Hematopoietic multipotent progenitor cell (in vitro differentiated cells): ENCODE data around the gene TMCC2. TPM values are rescaled to one million over a fixed set of nuclear protein-coding genes. Genes with fewer than 3 reads are reported as not detected.
"Not testable (repeated sequence)": the region's sequence is repeated elsewhere in the genome, so short reads cannot be mapped to it uniquely, and the experiment has no call there.

Source experiments
- DNase-seq, 3 donors: peaks; one replicate each; pipeline ENCODE4 v3.0.0-alpha.2; 2011 to 2015; ENCODE audit warnings: low read depth in 2 of 3, low spot score in 2 of 3
- total RNA-seq: library from RNA; depleted of rRNA; stranded (reverse); fragments of >200 nt; gene quantifications from one replicate; pipeline ENCODE4 v1.2.3, GENCODE V29; 2012

Gene TMCC2
- total RNA-seq, 1 donor: 8.6 TPM

GRCh38 chr1:205275133-205275532, 47.4 kb downstream of the TMCC2 start:
- DNase-seq: no peak

DNA sequence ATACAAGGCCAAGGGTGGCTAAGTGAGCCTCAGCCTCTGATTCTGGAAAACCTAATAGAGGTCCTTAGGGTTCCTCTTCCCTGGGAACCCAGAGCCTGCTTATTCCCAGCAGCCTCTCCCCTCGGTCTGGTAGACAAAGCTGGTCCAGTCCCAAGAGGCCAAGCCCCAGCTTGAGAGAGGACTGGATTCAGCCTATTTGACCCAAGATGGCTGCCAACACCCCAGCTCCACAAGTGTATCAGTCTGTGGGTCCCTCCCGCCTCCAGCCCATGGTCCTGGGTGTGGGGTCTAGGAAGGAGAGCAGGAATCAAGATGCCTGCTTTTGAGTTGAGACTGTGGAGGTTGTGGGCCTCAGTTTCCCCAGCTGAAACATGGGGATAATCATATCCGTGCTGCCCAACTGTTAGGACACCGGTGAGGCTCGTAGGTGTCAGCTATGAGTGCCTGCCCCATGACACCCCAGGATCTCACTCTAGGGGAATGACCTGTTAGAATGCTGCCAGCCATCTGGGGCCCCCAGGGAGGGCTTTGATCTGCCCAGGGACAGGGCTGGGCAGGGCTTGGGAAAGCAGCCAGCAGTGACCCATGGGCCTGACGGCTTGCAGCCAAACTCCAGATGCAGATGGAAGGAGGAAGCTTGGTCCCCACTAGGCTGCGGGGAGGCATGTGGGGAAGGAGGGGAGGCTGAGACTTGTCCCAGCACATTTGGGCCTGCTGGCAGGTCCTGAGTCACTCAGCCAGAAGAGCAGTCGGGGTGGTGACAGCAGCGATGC, 48.4 kb downstream of the TMCC2 start:
- DNase-seq: no peak

- no peak for DNase-seq
Measured at GRCh38 chr1:205276689-205277065, 48.9 kb downstream of the TMCC2 start.

- DNase-seq: no peak
Measured at GRCh38 chr1:205279986-205280385, 52.2 kb downstream of the TMCC2 start.

- not testable (repeated sequence) for DNase-seq
Measured at GRCh38 chr1:205280666-205281395, 53.1 kb downstream of the TMCC2 start.

DNA sequence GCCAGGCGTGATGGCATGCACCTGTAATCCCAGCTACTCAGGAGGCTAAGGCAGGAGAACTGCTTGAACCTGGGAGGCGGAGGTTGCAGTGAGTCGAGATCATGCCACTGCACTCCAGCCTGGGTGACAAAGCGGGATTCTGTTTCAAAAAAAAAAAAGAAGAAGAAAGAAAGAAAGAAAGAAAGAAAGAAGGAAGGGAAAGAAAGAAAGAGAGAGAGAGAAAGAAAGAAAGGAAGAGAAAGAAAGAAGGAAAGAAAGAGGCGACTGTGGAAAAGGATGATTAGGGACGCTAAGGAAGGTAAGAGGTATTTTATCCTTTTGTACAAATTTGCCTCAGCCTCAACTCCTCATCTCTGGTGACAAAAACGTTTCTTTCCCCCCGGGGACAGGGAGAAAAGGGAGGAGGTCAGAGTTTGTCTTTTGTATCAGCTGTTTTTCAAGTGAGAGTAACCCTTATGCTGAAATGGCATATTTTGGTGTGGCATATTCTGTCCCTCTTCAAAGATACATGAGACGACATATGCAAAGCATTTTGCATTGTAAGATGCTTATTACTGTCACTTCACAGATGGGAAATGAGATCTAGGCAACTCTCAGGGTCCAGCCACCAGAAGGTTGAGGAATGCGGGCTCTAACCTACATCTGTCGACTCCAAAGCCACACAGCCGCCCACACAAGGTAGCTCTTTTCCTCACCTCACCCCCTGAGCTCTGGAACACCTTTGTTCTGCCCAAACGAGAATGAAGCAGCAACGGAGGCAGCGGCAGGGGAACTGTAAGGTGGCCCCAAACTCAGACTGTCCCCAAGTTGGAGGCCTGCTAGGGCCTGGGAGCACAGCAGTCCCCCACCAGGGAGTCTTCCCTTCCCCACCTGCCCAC, 55.8 kb downstream of the TMCC2 start:
- DNase-seq: no peak

GRCh38 chr1:205284420-205285144, 56.8 kb downstream of the TMCC2 start:
- peak; percentile 68 to 93 (median 88) for DNase-seq

- DNase-seq: peak in 2 of 3 donors; percentile 42 to 67
Measured at GRCh38 chr1:205285381-205286101, 57.8 kb downstream of the TMCC2 start.

GRCh38 chr1:205286335-205286950, 58.7 kb downstream of the TMCC2 start:
- peak in 2 of 3 donors; percentile 67 to 83 for DNase-seq

- DNase-seq: no peak
Measured at GRCh38 chr1:205287076-205287475, 59.3 kb downstream of the TMCC2 start.

DNA sequence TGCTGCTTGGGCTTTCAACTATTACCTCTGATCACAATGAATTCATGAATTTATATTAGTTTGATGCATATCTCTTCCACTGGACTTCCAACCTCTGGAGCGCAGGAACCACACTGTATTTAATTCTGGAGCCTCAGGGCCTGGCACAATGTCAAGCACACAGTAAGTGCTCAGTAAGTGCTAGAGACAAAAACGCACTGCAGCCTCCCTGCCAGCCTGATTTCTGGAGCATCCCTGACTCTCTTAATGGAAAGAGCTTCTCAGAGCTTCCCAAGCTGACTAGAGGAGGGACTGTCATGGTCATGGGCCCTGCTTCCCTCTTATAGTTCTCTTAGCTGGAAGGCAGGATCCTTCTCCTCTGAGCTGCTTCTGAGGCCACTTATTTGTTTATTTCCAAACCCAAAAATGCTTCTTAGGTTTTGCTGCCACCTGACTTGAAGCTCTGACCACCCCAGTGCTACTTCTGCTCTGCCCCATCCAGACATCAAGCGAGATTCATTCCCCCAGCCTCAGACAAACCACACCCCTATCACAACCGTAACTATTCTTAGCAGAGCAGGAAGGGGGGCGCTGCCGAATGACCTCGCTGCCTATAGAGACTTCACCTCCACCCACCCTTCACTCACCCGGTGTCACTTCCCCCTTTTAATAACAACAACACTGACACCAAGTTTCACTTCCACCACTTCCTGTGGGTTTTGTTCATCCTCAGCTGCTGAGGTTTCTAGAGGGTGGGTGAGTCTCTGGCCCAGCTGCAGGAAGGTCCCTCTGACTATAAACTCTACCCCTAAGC, 60.2 kb downstream of the TMCC2 start:
- DNase-seq: peak; percentile 64 to 98 (median 95)

DNA sequence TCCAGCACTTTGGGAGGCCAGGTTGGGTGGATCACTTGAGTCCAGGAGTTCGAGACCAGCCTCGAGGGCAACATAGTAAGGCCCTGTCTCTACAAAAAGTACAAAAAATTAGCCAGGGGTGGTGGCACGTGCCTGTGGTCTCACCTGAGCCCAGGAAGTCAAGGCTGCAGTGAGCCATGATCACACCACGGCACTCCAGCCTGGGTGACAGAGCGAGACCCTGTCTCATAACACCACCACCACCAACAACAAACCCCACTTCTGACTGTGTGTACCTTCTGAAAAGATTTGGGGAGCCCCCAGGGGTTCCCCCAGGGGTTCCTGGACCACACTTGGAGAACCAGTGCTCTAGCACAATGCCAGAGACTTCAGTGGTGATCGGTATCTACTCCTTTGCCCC, 63.9 kb downstream of the TMCC2 start:
- no peak for DNase-seq

- no peak for DNase-seq
Measured at GRCh38 chr1:205293350-205294074, 65.8 kb downstream of the TMCC2 start.

DNA sequence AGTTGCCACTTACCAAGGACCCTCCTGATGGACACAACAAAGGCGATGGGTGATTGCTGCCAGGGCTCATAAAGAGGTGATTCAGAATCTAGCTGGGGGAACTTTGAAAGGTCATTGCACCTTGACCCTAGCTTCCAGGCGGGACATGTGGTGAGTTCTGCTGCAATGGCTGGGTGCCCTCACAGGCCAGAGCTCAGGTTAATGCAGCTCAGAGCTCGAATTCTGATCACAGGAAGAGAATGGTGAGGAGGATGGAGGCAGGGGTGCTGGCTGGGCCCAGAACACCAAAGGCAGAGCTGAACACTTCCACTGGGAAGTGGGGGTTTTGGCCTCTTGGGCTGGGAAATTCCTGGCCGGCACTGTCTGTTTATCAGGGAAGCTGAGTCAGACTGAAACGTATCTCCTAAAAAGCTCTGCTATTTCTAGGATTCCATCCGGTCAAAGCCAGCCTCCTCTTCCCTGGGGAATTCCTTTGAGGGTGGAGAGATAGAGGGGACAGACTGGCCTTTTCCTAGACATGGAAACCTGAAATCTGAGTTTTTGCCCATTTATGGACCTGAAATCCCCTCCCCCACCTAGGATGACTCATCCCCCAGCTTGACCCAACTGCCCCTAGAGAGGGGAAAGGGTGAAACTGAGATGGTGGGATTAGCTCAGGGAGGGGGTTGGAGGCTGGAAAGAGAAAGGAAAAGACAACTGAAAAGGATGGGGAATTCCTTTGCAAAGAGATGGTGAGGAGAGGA, 66.6 kb downstream of the TMCC2 start:
- DNase-seq: no peak

- DNase-seq: no peak
Measured at GRCh38 chr1:205294934-205295333, 67.2 kb downstream of the TMCC2 start.

DNA sequence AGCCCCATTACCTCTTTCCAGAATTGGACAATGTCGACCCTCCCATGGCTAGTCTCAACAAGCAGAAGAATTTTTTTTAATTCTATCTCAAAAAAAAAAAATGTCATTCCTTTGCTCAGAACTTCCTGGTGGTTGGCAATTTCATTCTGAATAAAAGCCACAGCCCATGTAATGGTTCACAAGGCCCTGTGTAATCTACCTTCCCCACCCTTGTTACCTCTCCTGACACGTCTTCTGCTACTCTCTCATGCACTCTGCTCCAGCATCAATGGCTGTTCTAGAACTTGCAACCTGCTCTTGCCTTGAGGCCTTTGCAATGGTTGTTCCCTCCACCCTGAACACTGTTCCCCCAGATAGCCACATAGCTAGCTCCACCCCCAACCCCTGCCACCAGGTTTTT, 68.4 kb downstream of the TMCC2 start:
- no peak for DNase-seq

DNA sequence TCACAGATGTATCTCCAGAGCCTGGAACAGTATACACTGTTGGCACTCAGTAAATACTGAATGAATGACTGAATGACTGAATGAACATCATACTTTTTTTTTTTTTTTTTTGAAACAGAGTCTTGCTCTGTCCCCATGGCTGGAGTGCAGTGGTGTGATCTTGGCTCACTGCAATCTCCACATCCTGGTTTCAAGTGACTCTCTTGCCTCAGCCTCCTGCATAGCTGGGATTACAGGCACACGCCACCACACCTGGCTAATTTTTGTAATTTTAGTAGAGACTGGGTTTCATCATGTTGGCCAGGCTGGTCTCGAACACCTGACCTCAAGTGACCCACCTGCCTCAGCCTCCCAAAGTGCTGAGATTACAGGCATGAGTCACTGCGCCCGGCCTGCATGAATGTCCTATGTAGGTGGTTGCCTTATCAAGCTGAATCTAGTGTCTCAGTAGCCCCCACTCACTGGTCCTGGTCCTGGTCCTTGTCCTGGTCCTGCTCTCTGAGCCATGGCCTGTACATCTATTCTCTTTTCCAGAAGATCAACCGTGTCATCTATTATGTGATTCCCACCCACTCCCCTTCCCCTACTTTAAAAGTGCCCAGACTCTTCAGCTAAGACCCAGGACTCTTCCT, 69.9 kb downstream of the TMCC2 start:
- not testable (repeated sequence) for DNase-seq
